PFSK-1 (cell line): ENCODE results near the gene ATP7A.

ENCODE experiments used
- TAF1 ChIP-seq: IDR thresholded peaks from 2 replicates; pipeline ENCODE4 v1.6.1; 2012; ENCODE audit warnings: low read length, control low read depth, borderline replicate concordance; ENCODE audit not compliant: insufficient read depth
- TF ChIP-seq, protein P1 (sequence below), 2 experiments: IDR thresholded peaks; 2 replicates each; pipeline versions ENCODE4 v1.6.1 to v1.8.0; 2011 to 2012; ENCODE audit warnings: low read depth in 2 of 2, low read length in 2 of 2, control low read depth in 1 of 2, inconsistent platforms in 1 of 2, mild to moderate bottlenecking in 1 of 2, moderate library complexity in 1 of 2; ENCODE audit not compliant: insufficient read depth in 1 of 2

DNA sequence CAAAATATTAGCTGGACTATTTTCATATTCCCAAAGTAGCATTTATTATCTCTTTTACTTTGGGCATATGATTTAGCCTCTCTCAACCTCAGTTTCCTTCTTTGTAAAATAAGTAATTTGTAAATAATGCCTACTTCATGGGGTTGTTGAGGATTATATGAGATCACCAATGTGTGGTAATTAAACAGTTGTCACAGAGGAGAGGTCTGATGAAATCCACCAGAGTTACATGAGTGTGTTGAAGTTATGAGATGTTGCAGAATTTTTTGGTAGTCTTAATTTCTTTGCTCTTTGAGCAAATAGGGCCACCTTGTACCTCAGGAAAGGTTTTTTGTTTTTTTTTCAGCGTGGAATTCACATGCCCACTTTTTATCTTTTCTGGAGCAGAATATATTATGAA is 9.8 kb upstream of the ATP7A start:
- TF ChIP-seq, protein P1, sequence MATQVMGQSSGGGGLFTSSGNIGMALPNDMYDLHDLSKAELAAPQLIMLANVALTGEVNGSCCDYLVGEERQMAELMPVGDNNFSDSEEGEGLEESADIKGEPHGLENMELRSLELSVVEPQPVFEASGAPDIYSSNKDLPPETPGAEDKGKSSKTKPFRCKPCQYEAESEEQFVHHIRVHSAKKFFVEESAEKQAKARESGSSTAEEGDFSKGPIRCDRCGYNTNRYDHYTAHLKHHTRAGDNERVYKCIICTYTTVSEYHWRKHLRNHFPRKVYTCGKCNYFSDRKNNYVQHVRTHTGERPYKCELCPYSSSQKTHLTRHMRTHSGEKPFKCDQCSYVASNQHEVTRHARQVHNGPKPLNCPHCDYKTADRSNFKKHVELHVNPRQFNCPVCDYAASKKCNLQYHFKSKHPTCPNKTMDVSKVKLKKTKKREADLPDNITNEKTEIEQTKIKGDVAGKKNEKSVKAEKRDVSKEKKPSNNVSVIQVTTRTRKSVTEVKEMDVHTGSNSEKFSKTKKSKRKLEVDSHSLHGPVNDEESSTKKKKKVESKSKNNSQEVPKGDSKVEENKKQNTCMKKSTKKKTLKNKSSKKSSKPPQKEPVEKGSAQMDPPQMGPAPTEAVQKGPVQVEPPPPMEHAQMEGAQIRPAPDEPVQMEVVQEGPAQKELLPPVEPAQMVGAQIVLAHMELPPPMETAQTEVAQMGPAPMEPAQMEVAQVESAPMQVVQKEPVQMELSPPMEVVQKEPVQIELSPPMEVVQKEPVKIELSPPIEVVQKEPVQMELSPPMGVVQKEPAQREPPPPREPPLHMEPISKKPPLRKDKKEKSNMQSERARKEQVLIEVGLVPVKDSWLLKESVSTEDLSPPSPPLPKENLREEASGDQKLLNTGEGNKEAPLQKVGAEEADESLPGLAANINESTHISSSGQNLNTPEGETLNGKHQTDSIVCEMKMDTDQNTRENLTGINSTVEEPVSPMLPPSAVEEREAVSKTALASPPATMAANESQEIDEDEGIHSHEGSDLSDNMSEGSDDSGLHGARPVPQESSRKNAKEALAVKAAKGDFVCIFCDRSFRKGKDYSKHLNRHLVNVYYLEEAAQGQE (IDR thresholded peaks at IDR 0.05; ENCODE audit: insufficient read depth in 1 of 2, low read depth in 2 of 2, low read length in 2 of 2), result no peak
- TF ChIP-seq TAF1, result no peak
